SK-N-MC (cell line): ENCODE data around the gene TEX50.
"Not testable (repeated sequence)": the region's sequence is repeated elsewhere in the genome, so short reads cannot be mapped to it uniquely, and the experiment has no call there.

ENCODE experiments used
- DNase-seq: peaks from one replicate; pipeline ENCODE4 v3.0.0-alpha.2; 2011; ENCODE audit warnings: low read depth, low spot score
- H3K27ac ChIP-seq: fragments of 200-600 bp; sonication (generic); 2 replicates; pipeline ENCODE4 v1.5.1; 2016; ENCODE audit warnings: mixed run types
- H3K36me3 ChIP-seq: fragments of 200-600 bp; sonication (generic); 2 replicates; pipeline ENCODE4 v1.6.1; 2017; ENCODE audit warnings: antibody characterized with exemption, low read length, mixed read lengths; ENCODE audit not compliant: insufficient read depth
- H3K4me3 ChIP-seq: fragments of 200-600 bp; sonication (generic); 2 replicates; pipeline ENCODE4 v1.5.1; 2016
- H3K9ac ChIP-seq: fragments of 200-600 bp; sonication (generic); 2 replicates; pipeline ENCODE4 v1.8.0; 2017; ENCODE audit warnings: mixed run types, mixed read lengths; ENCODE audit not compliant: insufficient read length
- H3K9me3 ChIP-seq: fragments of 200-600 bp; sonication (generic); 2 replicates; pipeline ENCODE4 v1.6.1; 2017; ENCODE audit warnings: low read depth, mild to moderate bottlenecking, antibody characterized with exemption, low read length, moderate library complexity, mixed read lengths
- EZH2 ChIP-seq: fragments of 200-600 bp; sonication (generic); IDR thresholded peaks from one replicate; pipeline ENCODE4 v1.6.1; 2017; ENCODE audit warnings: antibody characterized with exemption
- FOXP2 ChIP-seq: optimal IDR thresholded peaks from 2 replicates; pipeline ENCODE3; 2011; ENCODE audit warnings: mild to moderate bottlenecking, moderate library complexity; ENCODE audit not compliant: insufficient read depth; ENCODE audit errors: extremely low read length, control extremely low read depth
- POLR2AphosphoS5 ChIP-seq: IDR thresholded peaks from 2 replicates; pipeline ENCODE4 v1.6.1; 2012; ENCODE audit warnings: mild to moderate bottlenecking, low read depth, low read length, borderline replicate concordance

The TEX50 gene

GRCh38 chr1:173660306-173660705, 25.2 kb downstream of the TEX50 start:
- TF ChIP-seq POLR2AphosphoS5: no peak
- no peak for TF ChIP-seq FOXP2
- TF ChIP-seq EZH2: no peak
- no peak overlapping the region for H3K27ac ChIP-seq
- no peaks in the 10 kb centered on the region for H3K36me3 ChIP-seq
- no peak overlapping the region for H3K4me3 ChIP-seq
- DNase-seq: no peak
- H3K9ac ChIP-seq: no peak overlapping the region
- no peaks in the 10 kb centered on the region for H3K9me3 ChIP-seq

- Histone ChIP-seq H3K36me3 (no peaks in the 10 kb centered on the region), H3K27ac (no peak overlapping the region), H3K4me3 (no peak overlapping the region), H3K9me3 (no peaks in the 10 kb centered on the region), H3K9ac (no peak overlapping the region)
- no peak for DNase-seq
- TF ChIP-seq EZH2: no peak
- TF ChIP-seq POLR2AphosphoS5: no peak
- TF ChIP-seq FOXP2: no peak
These were observed 26.1 kb downstream of the TEX50 start for GRCh38 chr1:173661271-173661670.

GRCh38 chr1:173661763-173662162, 26.6 kb downstream of the TEX50 start:
- no peaks in the 10 kb centered on the region for H3K36me3 ChIP-seq
- no peaks in the 10 kb centered on the region for H3K9me3 ChIP-seq
- TF ChIP-seq EZH2 (no peak), FOXP2 (no peak), POLR2AphosphoS5 (no peak)
- no peak overlapping the region for H3K9ac ChIP-seq
- H3K27ac ChIP-seq: no peak overlapping the region
- no peak overlapping the region for H3K4me3 ChIP-seq
- no peak for DNase-seq

- H3K9ac ChIP-seq: no peak overlapping the region
- H3K36me3 ChIP-seq: no peaks in the 10 kb centered on the region
- H3K27ac ChIP-seq: no peak overlapping the region
- no peak overlapping the region for H3K4me3 ChIP-seq
- no peaks in the 10 kb centered on the region for H3K9me3 ChIP-seq
- peak; percentile 37 for DNase-seq
- no peak for TF ChIP-seq POLR2AphosphoS5
- TF ChIP-seq FOXP2: no peak
- TF ChIP-seq EZH2: no peak
These were observed 28.0 kb downstream of the TEX50 start for GRCh38 chr1:173663159-173663558.

GRCh38 chr1:173666646-173667045, 31.5 kb downstream of the TEX50 start:
- Histone ChIP-seq H3K27ac (no peak overlapping the region), H3K9ac (no peak overlapping the region), H3K36me3 (no peaks in the 10 kb centered on the region), H3K4me3 (no peak overlapping the region), H3K9me3 (no peaks in the 10 kb centered on the region)
- no peak for DNase-seq
- TF ChIP-seq FOXP2: no peak
- TF ChIP-seq POLR2AphosphoS5: no peak
- TF ChIP-seq EZH2: no peak

GRCh38 chr1:173669491-173669941, 34.4 kb downstream of the TEX50 start, which contains the start of gene ANKRD45:
Gene ANKRD45 (minus strand): TSS chr1:173669851. CDS start chr1:173659418, 10,433 bp downstream.
- no peak within 1 kb of the TSS for H3K27ac ChIP-seq
- H3K4me3 ChIP-seq: peak within 1 kb of the TSS; percentile 75
- H3K9ac ChIP-seq: peak within 1 kb of the TSS; percentile 17

GRCh38 chr1:173674496-173674895, 39.4 kb downstream of the TEX50 start:
- not testable (repeated sequence) for H3K9ac ChIP-seq, H3K27ac ChIP-seq, DNase-seq, H3K36me3 ChIP-seq, H3K9me3 ChIP-seq, H3K4me3 ChIP-seq

More at GRCh38 chr1:173669491-173669941, 34.4 kb downstream of the TEX50 start, which contains the start of gene ANKRD45:
- no peaks in the 10 kb centered on the region for H3K9me3 ChIP-seq
- DNase-seq: no peak
- no peaks in the 10 kb centered on the region for H3K36me3 ChIP-seq
- no peak for TF ChIP-seq EZH2
- no peak for TF ChIP-seq POLR2AphosphoS5
- TF ChIP-seq FOXP2: no peak

GRCh38 chr1:173680152-173680551, 45.0 kb downstream of the TEX50 start:
- not testable (repeated sequence) for H3K9me3 ChIP-seq, H3K36me3 ChIP-seq, H3K4me3 ChIP-seq, H3K9ac ChIP-seq, DNase-seq, H3K27ac ChIP-seq

- Histone ChIP-seq H3K4me3 (no peak overlapping the region), H3K36me3 (no peaks in the 10 kb centered on the region), H3K9me3 (no peaks in the 10 kb centered on the region), H3K9ac (no peak overlapping the region), H3K27ac (peak overlapping the region; percentile 66; the same call in 1 of the 2 replicates)
- TF ChIP-seq EZH2: no peak
- no peak for DNase-seq
These were observed 47.0 kb downstream of the TEX50 start for GRCh38 chr1:173682184-173682583.

- not testable (repeated sequence) for H3K9ac ChIP-seq, H3K27ac ChIP-seq, DNase-seq, H3K4me3 ChIP-seq, H3K9me3 ChIP-seq, H3K36me3 ChIP-seq
These were observed 48.7 kb downstream of the TEX50 start for GRCh38 chr1:173683838-173684237.

- not testable (repeated sequence) for H3K9ac ChIP-seq, DNase-seq, H3K27ac ChIP-seq, H3K9me3 ChIP-seq, H3K36me3 ChIP-seq, H3K4me3 ChIP-seq
These were observed 50.0 kb downstream of the TEX50 start for GRCh38 chr1:173685121-173685520.
